ENCODE data around the gene MMP17. TPM values are rescaled to one million over a fixed set of nuclear protein-coding genes. Genes with fewer than 3 reads are reported as not detected.

The MMP17 gene
- polyA plus RNA-seq, 1 donor (not counting 4 experiments of a cell fraction or from before 2014, with no cell fraction given): 2.3 TPM

DNA sequence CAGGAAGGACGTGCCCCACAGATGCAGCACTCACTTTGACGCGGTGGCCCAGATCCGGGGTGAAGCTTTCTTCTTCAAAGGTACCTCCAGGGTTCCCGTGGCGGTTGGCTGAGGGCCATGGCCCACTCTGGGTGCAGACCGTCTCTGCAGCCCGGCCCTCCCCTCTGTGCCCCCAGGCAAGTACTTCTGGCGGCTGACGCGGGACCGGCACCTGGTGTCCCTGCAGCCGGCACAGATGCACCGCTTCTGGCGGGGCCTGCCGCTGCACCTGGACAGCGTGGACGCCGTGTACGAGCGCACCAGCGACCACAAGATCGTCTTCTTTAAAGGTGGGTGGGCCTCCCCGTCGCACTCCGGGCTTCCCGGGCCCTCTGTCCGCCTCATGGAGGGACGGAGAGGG lies 16.9 kb downstream of the MMP17 start:
- Histone ChIP-seq H2AFZ (ENCODE audit: control insufficient read depth, low read length) (no peak overlapping the region), H3K9ac (ENCODE audit: control insufficient read depth, extremely low read depth, insufficient read depth, low read length) (no peak overlapping the region), H3K27ac (ENCODE audit: control insufficient read depth, insufficient read depth, low read length) (no peak overlapping the region), H3K4me3 (ENCODE audit: control insufficient read depth in 2 of 3, extremely low read depth in 1 of 3, insufficient read depth in 2 of 3, low read depth in 1 of 3, low read length in 3 of 3) (no peak overlapping the region), H3K27me3 (ENCODE audit: control insufficient read depth, extremely low read depth, insufficient read depth, low read length) (no peaks in the 10 kb centered on the region), H4K20me1 (ENCODE audit: control insufficient read depth, extremely low read depth, insufficient read depth, low read length) (no peaks in the 10 kb centered on the region), H3K79me2 (ENCODE audit: control insufficient read depth, insufficient read depth, low read length) (no peaks in the 10 kb centered on the region), H3K4me1 (ENCODE audit: control insufficient read depth, extremely low read depth, insufficient read depth, low read length) (no peaks in the 10 kb centered on the region), H3K36me3 (ENCODE audit: control insufficient read depth in 2 of 2, extremely low read depth in 1 of 2, insufficient read depth in 2 of 2, low read length in 2 of 2) (no peaks in the 10 kb centered on the region), H3K4me2 (ENCODE audit: control insufficient read depth, extremely low read depth, insufficient read depth, low read depth, low read length) (no peak overlapping the region), H3K9me3 (ENCODE audit: control insufficient read depth, low read depth, low read length) (no peaks in the 10 kb centered on the region), H3K9me1 (ENCODE audit: control insufficient read depth, extremely low read depth, insufficient read depth, low read length) (no peaks in the 10 kb centered on the region)
- dilution Hi-C loops (cut with MboI; ENCODE audit: extremely low pct_ligation_motif_present, low sequenced_read_pairs): no loop called here
- no peak for DNase-seq (ENCODE audit: low read depth, low spot score)
- FAIRE-seq: no peak
- no peak for TF ChIP-seq EZH2 (IDR thresholded peaks at IDR 0.05; ENCODE audit: low read length)
- TF ChIP-seq, protein P1, sequence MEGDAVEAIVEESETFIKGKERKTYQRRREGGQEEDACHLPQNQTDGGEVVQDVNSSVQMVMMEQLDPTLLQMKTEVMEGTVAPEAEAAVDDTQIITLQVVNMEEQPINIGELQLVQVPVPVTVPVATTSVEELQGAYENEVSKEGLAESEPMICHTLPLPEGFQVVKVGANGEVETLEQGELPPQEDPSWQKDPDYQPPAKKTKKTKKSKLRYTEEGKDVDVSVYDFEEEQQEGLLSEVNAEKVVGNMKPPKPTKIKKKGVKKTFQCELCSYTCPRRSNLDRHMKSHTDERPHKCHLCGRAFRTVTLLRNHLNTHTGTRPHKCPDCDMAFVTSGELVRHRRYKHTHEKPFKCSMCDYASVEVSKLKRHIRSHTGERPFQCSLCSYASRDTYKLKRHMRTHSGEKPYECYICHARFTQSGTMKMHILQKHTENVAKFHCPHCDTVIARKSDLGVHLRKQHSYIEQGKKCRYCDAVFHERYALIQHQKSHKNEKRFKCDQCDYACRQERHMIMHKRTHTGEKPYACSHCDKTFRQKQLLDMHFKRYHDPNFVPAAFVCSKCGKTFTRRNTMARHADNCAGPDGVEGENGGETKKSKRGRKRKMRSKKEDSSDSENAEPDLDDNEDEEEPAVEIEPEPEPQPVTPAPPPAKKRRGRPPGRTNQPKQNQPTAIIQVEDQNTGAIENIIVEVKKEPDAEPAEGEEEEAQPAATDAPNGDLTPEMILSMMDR (optimal IDR thresholded peaks at IDR 0.05 in 1 of 3, IDR thresholded peaks at IDR 0.05 in 1 of 3, conservative IDR thresholded peaks at IDR 0.05 in 1 of 3; ENCODE audit: extremely low read depth in 1 of 3, insufficient read depth in 2 of 3, low read length in 3 of 3): no peak

DNA sequence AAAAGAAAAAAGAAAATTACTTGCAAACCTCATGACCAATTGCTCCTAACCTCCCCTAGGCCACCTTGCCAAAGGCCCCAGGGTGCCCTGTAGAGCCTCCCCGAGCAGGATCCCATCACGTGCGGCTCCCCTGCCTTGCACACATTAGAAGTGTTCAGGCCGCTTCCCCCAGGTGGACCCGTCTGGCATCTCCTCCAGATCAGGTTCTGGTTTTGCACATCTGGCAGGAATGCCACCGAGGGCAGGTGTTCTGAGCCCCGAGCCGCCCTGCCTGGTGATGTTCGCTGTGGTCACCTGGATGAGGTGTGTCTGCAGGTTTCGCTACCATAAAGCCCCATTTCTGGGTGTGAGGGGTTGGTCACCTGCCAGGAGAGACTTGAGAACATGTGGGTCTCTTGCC lies 19.3 kb downstream of the MMP17 start:
- Histone ChIP-seq H3K4me1 (ENCODE audit: control insufficient read depth, extremely low read depth, insufficient read depth, low read length) (no peaks in the 10 kb centered on the region), H3K9me1 (ENCODE audit: control insufficient read depth, extremely low read depth, insufficient read depth, low read length) (no peaks in the 10 kb centered on the region), H4K20me1 (ENCODE audit: control insufficient read depth, extremely low read depth, insufficient read depth, low read length) (no peaks in the 10 kb centered on the region), H3K79me2 (ENCODE audit: control insufficient read depth, insufficient read depth, low read length) (no peaks in the 10 kb centered on the region), H3K9me3 (ENCODE audit: control insufficient read depth, low read depth, low read length) (no peaks in the 10 kb centered on the region), H3K4me3 (ENCODE audit: control insufficient read depth in 2 of 3, extremely low read depth in 1 of 3, insufficient read depth in 2 of 3, low read depth in 1 of 3, low read length in 3 of 3) (no peak overlapping the region), H3K36me3 (ENCODE audit: control insufficient read depth in 2 of 2, extremely low read depth in 1 of 2, insufficient read depth in 2 of 2, low read length in 2 of 2) (no peaks in the 10 kb centered on the region), H2AFZ (ENCODE audit: control insufficient read depth, low read length) (no peak overlapping the region), H3K9ac (ENCODE audit: control insufficient read depth, extremely low read depth, insufficient read depth, low read length) (no peak overlapping the region), H3K27ac (ENCODE audit: control insufficient read depth, insufficient read depth, low read length) (no peak overlapping the region), H3K27me3 (ENCODE audit: control insufficient read depth, extremely low read depth, insufficient read depth, low read length) (no peaks in the 10 kb centered on the region), H3K4me2 (ENCODE audit: control insufficient read depth, extremely low read depth, insufficient read depth, low read depth, low read length) (no peak overlapping the region)
- no peak for FAIRE-seq
- TF ChIP-seq EZH2 (IDR thresholded peaks at IDR 0.05; ENCODE audit: low read length): no peak
- TF ChIP-seq, protein P1 (optimal IDR thresholded peaks at IDR 0.05 in 1 of 3, IDR thresholded peaks at IDR 0.05 in 1 of 3, conservative IDR thresholded peaks at IDR 0.05 in 1 of 3; ENCODE audit: extremely low read depth in 1 of 3, insufficient read depth in 2 of 3, low read length in 3 of 3): no peak
- DNase-seq (ENCODE audit: low read depth, low spot score): no peak
- dilution Hi-C loops (cut with MboI; ENCODE audit: extremely low pct_ligation_motif_present, low sequenced_read_pairs): no loop called here
